ENCODE data around the gene SIN3A.
"Not testable (repeated sequence)": the region's sequence is repeated elsewhere in the genome, so short reads cannot be mapped to it uniquely, and the experiment has no call there.

DNA sequence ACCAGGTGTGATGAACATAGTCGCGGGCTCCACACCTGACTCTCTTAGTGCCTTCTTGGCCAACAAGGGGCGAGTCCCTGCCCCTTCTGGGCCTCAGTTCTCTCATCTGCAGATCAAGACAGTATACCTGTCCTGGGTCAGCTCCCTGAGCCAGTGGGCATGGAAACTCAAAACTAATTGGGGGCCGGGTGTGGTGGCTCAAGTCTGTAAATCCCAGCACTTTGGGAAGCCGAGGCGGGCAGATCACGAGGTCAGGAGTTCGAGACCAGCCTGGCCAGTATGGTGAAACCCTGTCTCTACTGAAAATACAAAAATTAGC, 102.2 kb downstream of the SIN3A start:
- not testable (repeated sequence) for TF ChIP-seq EP300, POLR2A (IDR thresholded peaks at IDR 0.05)
- TF ChIP-seq, protein P1, sequence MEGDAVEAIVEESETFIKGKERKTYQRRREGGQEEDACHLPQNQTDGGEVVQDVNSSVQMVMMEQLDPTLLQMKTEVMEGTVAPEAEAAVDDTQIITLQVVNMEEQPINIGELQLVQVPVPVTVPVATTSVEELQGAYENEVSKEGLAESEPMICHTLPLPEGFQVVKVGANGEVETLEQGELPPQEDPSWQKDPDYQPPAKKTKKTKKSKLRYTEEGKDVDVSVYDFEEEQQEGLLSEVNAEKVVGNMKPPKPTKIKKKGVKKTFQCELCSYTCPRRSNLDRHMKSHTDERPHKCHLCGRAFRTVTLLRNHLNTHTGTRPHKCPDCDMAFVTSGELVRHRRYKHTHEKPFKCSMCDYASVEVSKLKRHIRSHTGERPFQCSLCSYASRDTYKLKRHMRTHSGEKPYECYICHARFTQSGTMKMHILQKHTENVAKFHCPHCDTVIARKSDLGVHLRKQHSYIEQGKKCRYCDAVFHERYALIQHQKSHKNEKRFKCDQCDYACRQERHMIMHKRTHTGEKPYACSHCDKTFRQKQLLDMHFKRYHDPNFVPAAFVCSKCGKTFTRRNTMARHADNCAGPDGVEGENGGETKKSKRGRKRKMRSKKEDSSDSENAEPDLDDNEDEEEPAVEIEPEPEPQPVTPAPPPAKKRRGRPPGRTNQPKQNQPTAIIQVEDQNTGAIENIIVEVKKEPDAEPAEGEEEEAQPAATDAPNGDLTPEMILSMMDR (IDR thresholded peaks at IDR 0.05) = not testable (repeated sequence)

Measured in stomach (tissue), 4 donors.